Stimulated activated CD4-positive, alpha-beta T cell treated with anti-CD3 and anti-CD28 coated beads, Interleukin-2, amount 100 ng/mL, for 4 hours (primary cell): Measurements from ENCODE around the gene RNF2.

ENCODE experiments used
- DNase-seq: peaks from one replicate; pipeline ENCODE4 v3.0.0-alpha.2; 2020; ENCODE audit warnings: low read depth

The RNF2 gene

GRCh38 chr1:185096531-185096930 lies 51.2 kb downstream of the RNF2 start:
- no peak for DNase-seq

- no peak for DNase-seq
These were observed 58.7 kb downstream of the RNF2 start for GRCh38 chr1:185104083-185104482.

GRCh38 chr1:185105121-185105520 lies 59.8 kb downstream of the RNF2 start:
- DNase-seq: no peak

DNA sequence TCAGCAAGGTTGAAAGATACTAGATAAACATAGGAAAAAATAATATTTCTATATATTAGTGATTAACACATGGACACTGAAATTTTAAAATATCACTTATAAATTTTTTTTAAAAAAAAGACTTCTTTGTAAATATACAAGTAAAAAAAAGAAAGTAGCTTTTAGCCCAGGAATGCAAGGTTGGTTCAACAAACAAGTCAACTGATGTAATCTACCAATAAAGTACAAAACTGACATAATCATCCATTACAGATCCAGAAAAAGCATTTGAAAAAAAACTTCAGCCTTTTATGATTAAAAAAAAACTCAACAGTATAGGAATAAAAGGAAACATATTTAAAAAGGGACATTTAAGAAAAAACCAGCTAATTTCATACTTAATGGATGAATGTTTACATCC lies 63.0 kb downstream of the RNF2 start:
- no peak for DNase-seq

DNA sequence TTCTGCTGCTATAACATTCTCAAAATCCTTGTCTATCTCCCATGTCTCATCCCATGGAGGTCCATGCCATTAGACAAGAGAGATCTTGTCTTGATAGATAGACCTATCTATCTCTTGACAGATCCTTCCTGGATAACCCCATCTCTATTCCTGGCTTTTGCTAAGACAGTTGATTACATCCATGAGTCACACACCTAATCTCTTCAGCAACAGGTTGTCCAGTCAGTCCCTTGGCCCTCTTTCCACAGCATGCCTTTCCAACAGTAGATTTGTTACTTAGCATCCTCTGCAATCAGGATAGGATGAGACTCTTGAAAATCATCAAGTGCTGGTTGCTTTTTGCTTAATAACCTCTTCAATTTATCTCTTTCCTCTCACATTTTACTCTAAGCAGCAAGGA lies 64.8 kb downstream of the RNF2 start:
- DNase-seq: no peak

DNA sequence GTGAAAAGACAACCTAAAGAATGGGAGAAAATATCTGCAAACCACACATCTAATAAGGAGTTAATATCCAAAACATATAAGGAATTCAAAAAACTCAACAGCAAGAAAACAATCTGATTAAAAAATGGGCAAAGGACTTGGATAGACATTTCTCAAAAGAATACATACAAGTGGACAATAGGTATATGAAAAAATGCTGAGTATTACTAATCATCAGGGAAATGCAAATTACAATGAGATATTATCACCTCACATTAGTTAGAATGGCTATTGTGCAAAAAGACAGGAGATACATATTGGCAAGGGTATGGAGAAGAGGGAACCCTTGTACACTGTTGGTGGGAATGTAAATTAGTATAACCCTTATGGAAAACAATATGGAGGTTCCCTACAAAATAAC lies 66.5 kb downstream of the RNF2 start:
- DNase-seq: no peak

GRCh38 chr1:185112356-185112755 lies 67.0 kb downstream of the RNF2 start:
- no peak for DNase-seq

- DNase-seq: no peak
These were observed 84.3 kb downstream of the RNF2 start for GRCh38 chr1:185129708-185130107.

DNA sequence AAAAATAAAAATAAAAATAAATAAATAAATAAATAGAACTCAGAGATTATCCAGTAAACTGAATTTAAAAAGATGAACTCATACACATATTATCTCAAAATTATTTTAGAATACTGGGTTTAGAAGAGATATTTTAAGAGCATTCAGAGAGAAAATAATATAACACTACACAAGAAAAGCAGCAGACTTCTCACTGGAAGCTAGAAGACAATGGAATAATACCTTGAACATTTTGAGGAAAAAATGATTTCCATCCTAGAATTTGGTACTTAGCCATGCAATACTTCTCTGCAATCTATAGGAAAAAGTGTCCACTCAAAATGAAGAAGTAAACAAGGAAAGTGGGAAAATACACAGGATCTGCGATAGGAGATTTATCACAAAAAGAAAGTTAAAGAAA lies 87.2 kb downstream of the RNF2 start:
- no peak for DNase-seq

- no peak for DNase-seq
These were observed 92.7 kb downstream of the RNF2 start for GRCh38 chr1:185137896-185138545.

DNA sequence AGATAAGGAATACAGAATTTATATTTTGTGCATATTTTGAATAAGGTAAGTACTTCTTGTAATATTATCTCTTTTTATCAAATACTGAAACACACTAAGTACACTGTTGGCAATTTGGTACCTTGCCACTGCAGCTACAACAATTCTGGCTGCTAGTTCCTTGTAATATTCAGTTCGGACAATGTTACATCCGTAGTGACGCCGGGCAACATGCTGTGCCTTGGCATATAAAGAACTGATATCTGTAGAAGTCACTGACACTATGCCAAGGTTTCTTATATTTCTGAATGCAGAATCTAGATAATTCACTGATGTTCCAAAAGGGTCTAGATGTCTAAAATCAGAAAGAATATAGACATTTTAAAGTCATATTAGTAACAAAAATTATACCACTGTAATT lies 93.9 kb downstream of the RNF2 start:
- DNase-seq: no peak

- no peak for DNase-seq
These were observed 98.9 kb downstream of the RNF2 start for GRCh38 chr1:185144233-185144632.

- no peak for DNase-seq
These were observed 105.9 kb downstream of the RNF2 start for GRCh38 chr1:185151215-185151614.
